Hepatocyte (in vitro differentiated cells): Measurements from ENCODE around the gene F11R. TPM values are rescaled to one million over a fixed set of nuclear protein-coding genes. Genes with fewer than 3 reads are reported as not detected.
A peak's percentile ranks its signal among the peaks of the same experiment; 100 is the strongest.

Experiments
- DNase-seq: peaks from one replicate; pipeline ENCODE4 v3.0.0-alpha.2; 2016; ENCODE audit warnings: low spot score
- H2AFZ ChIP-seq: fragments of 200-600 bp; sonication (generic); 2 replicates; pipeline ENCODE4 v1.6.0; 2016; ENCODE audit warnings: antibody characterized with exemption, mild to moderate bottlenecking
- H3K27ac ChIP-seq: fragments of 200-600 bp; sonication (generic); 2 replicates; pipeline ENCODE4 v1.5.1; 2016; ENCODE audit warnings: mild to moderate bottlenecking
- H3K27me3 ChIP-seq: fragments of 200-600 bp; sonication (generic); 2 replicates; pipeline ENCODE4 v1.6.1; 2016
- H3K36me3 ChIP-seq: fragments of 200-600 bp; sonication (generic); replicated peaks from 2 replicates; pipeline ENCODE4 v1.5.1; 2016; ENCODE audit warnings: low read depth; ENCODE audit not compliant: insufficient read depth
- H3K4me1 ChIP-seq: fragments of 200-600 bp; sonication (generic); 2 replicates; pipeline ENCODE4 v1.5.1; 2016; ENCODE audit warnings: mild to moderate bottlenecking, moderate library complexity; ENCODE audit not compliant: insufficient read depth
- H3K4me2 ChIP-seq: fragments of 200-600 bp; sonication (generic); 2 replicates; pipeline ENCODE4 v1.6.0; 2016
- H3K4me3 ChIP-seq: fragments of 200-600 bp; sonication (generic); 2 replicates; pipeline ENCODE4 v1.5.1; 2016; ENCODE audit warnings: mild to moderate bottlenecking
- H3K79me2 ChIP-seq: fragments of 200-600 bp; sonication (generic); 2 replicates; pipeline ENCODE4 v1.6.0; 2017; ENCODE audit warnings: mild to moderate bottlenecking
- H3K9me2 ChIP-seq: fragments of 200-600 bp; sonication (generic); replicated peaks from 2 replicates; pipeline ENCODE4 v1.6.0; 2017; ENCODE audit warnings: mild to moderate bottlenecking; ENCODE audit not compliant: insufficient read depth
- H3K9me3 ChIP-seq: fragments of 200-600 bp; sonication (generic); 2 replicates; pipeline ENCODE4 v1.5.1; 2016; ENCODE audit warnings: low read depth, mild to moderate bottlenecking
- H4K20me1 ChIP-seq: fragments of 200-600 bp; sonication (generic); 2 replicates; pipeline ENCODE4 v1.6.0; 2016; ENCODE audit warnings: mild to moderate bottlenecking; ENCODE audit not compliant: insufficient read depth, poor library complexity, severe bottlenecking
- EZH2 ChIP-seq: fragments of 200-600 bp; sonication (generic); IDR thresholded peaks from 2 replicates; pipeline ENCODE4 v1.6.1; 2016; ENCODE audit warnings: antibody characterized with exemption, mild to moderate bottlenecking, borderline replicate concordance
- EZH2phosphoT487 ChIP-seq: fragments of 200-600 bp; sonication (generic); IDR thresholded peaks from one replicate; pipeline ENCODE4 v1.6.1; 2018; ENCODE audit warnings: antibody characterized with exemption, mild to moderate bottlenecking, low read depth, moderate library complexity; ENCODE audit not compliant: unreplicated experiment, severe bottlenecking
- WGBS: methylation state at CpG from one replicate; pipeline ENCODE4 v1.1.6; 2016; ENCODE audit warnings: low lambda C conversion rate; ENCODE audit errors: missing lambda C conversion rate; 5-methylcytosine and 5-hydroxymethylcytosine counted together
- polyA plus RNA-seq: library from polyadenylated mRNA; unstranded; fragments of >200 nt; fragmentation: Nextera tagmentation; extraction: Ambion mirVana; gene quantifications from 2 replicates; pipeline ENCODE4 v1.2.1, GENCODE V29; 2016
- total RNA-seq: library from RNA; depleted of rRNA; stranded (reverse); fragments of >200 nt; gene quantifications from 2 replicates; pipeline ENCODE4 v1.2.3, GENCODE V29; 2014
- TF ChIP-seq, protein P1 (sequence below): fragments of 200-600 bp; sonication (generic); IDR thresholded peaks from 2 replicates; pipeline ENCODE4 v1.5.1; 2016; ENCODE audit warnings: antibody characterized with exemption, mild to moderate bottlenecking; ENCODE audit not compliant: poor library complexity

The F11R gene
- total and polyA plus RNA-seq, 2 experiments from 2014 or later = 148 to 180 TPM

- Histone ChIP-seq H2AFZ (no peak overlapping the region), H3K4me1 (peaks cover 10% of the 10 kb centered on the region), H3K36me3 (no peaks in the 10 kb centered on the region), H3K27ac (no peak overlapping the region), H3K4me2 (no peak overlapping the region), H3K9me3 (peaks cover 7% of the 10 kb centered on the region), H3K79me2 (peaks cover 21% of the 10 kb centered on the region), H4K20me1 (no peaks in the 10 kb centered on the region), H3K27me3 (no peaks in the 10 kb centered on the region), H3K9me2 (no peaks in the 10 kb centered on the region), H3K4me3 (no peak overlapping the region)
- WGBS = 94% methylated on average over 18 of the region's 18 CpGs
- DNase-seq = no peak
- no peak for TF ChIP-seq EZH2phosphoT487
- TF ChIP-seq EZH2 = no peak
- TF ChIP-seq, protein P1, sequence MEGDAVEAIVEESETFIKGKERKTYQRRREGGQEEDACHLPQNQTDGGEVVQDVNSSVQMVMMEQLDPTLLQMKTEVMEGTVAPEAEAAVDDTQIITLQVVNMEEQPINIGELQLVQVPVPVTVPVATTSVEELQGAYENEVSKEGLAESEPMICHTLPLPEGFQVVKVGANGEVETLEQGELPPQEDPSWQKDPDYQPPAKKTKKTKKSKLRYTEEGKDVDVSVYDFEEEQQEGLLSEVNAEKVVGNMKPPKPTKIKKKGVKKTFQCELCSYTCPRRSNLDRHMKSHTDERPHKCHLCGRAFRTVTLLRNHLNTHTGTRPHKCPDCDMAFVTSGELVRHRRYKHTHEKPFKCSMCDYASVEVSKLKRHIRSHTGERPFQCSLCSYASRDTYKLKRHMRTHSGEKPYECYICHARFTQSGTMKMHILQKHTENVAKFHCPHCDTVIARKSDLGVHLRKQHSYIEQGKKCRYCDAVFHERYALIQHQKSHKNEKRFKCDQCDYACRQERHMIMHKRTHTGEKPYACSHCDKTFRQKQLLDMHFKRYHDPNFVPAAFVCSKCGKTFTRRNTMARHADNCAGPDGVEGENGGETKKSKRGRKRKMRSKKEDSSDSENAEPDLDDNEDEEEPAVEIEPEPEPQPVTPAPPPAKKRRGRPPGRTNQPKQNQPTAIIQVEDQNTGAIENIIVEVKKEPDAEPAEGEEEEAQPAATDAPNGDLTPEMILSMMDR = no peak
These were observed 26.8 kb upstream of the F11R start for GRCh38 chr1:161047436-161048420.

- no peak for DNase-seq
- TF ChIP-seq, protein P1 = no peak
- H4K20me1 ChIP-seq = no peaks in the 10 kb centered on the region
- H3K4me1 ChIP-seq = peaks cover 10% of the 10 kb centered on the region
- peak overlapping the region; percentile 95 for H3K27ac ChIP-seq
- H3K27me3 ChIP-seq = no peaks in the 10 kb centered on the region
- no peaks in the 10 kb centered on the region for H3K36me3 ChIP-seq
- 84% methylated on average over 2 of the region's 2 CpGs for WGBS
- peaks cover 7% of the 10 kb centered on the region for H3K9me3 ChIP-seq
- peak overlapping the region; percentile 37 for H3K4me3 ChIP-seq
- H3K4me2 ChIP-seq = peak overlapping the region; percentile 78
- H3K79me2 ChIP-seq = peaks cover 25% of the 10 kb centered on the region
- H2AFZ ChIP-seq = peak overlapping the region; percentile 15
- H3K9me2 ChIP-seq = no peaks in the 10 kb centered on the region
These were observed 25.8 kb upstream of the F11R start for GRCh38 chr1:161046605-161047228.

DNA sequence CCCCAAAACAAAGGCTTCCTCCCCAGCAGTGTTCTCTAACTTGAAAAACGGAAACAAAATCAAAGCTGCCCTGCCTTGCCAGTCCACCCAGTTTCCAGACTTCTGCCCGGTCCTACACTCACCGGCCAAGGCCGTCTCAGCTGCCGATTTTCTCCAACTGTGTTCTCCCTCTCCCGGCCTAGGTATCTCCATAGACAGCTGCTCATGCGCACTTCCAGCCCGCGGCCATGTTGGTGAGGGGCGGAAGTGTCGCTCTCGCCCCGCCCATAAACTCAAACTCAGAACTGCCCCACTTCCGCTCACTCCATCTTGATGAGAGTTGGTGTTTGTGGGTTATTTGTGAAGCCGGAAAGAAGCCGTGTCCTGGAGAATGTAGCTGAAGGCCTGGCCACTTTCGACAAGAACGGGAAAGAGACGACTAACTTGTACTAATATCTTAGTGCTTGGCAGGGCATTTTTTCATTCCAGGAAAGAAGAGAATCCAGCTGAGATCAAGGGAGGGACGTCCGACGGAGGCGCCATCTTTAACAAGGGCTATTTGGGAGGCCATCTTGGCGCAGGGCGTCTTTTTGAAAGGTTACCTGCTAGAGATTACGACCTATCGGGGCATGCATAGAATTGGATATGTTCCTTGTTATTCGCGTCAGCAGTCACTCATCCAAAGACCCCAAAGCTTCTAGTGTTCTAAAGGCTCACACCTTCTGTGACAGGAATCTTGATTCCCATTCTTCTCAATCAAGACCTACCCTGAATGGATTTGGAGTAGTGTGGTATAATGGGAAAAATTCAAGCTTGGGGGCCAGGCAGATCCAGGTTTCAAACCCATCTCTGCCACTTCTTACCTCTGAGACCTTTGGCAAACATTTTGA is 25.0 kb upstream of the F11R start, which contains the start of gene USF1:
Gene USF1, minus strand, starts transcription at position 242 of the 869 bp plus-strand sequence. CDS start 2,702 bp downstream, outside the sequence.
- Histone ChIP-seq H3K36me3 (no peaks in the 10 kb centered on the region), H3K4me2 (peak within 1 kb of the TSS; percentile 88), H3K9me3 (peaks cover 7% of the 10 kb centered on the region), H3K4me1 (peaks cover 10% of the 10 kb centered on the region), H3K27me3 (no peaks in the 10 kb centered on the region), H3K27ac (peak within 1 kb of the TSS; percentile 95), H3K9me2 (no peaks in the 10 kb centered on the region), H4K20me1 (no peaks in the 10 kb centered on the region), H3K4me3 (peak within 1 kb of the TSS; percentile 49), H3K79me2 (peaks cover 25% of the 10 kb centered on the region), H2AFZ (peak within 1 kb of the TSS; percentile 15)
- TF ChIP-seq, protein P1 = no peak
- TF ChIP-seq EZH2 (no peak), EZH2phosphoT487 (no peak)
- DNase-seq = peak; percentile 98
- under 1% methylated on average over 29 of the region's 29 CpGs for WGBS
